ENCODE measurements around the gene PTPRM.

GRCh38 chr18:8045884-8046281 lies 478.8 kb downstream of the PTPRM start:
- no peak for TF ChIP-seq POLR2A (IDR thresholded peaks at IDR 0.05; ENCODE audit: extremely low read depth, insufficient read length)
- TF ChIP-seq, protein P1, sequence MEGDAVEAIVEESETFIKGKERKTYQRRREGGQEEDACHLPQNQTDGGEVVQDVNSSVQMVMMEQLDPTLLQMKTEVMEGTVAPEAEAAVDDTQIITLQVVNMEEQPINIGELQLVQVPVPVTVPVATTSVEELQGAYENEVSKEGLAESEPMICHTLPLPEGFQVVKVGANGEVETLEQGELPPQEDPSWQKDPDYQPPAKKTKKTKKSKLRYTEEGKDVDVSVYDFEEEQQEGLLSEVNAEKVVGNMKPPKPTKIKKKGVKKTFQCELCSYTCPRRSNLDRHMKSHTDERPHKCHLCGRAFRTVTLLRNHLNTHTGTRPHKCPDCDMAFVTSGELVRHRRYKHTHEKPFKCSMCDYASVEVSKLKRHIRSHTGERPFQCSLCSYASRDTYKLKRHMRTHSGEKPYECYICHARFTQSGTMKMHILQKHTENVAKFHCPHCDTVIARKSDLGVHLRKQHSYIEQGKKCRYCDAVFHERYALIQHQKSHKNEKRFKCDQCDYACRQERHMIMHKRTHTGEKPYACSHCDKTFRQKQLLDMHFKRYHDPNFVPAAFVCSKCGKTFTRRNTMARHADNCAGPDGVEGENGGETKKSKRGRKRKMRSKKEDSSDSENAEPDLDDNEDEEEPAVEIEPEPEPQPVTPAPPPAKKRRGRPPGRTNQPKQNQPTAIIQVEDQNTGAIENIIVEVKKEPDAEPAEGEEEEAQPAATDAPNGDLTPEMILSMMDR (IDR thresholded peaks at IDR 0.05; ENCODE audit: low read depth, low read length) = no peak
